ENCODE measurements around the gene GAPT.

- TF ChIP-seq CTCF (IDR thresholded peaks at IDR 0.05) (no peak), POLR2A (IDR thresholded peaks at IDR 0.05) (no peak), EP300 (IDR thresholded peaks at IDR 0.05) (no peak)
Measured at GRCh38 chr5:58544195-58544594, 53.0 kb downstream of the GAPT start.

Data from tibial nerve (tissue), 4 donors.